ENCODE measurements around the gene SELENOP. TPM values are rescaled to one million over a fixed set of nuclear protein-coding genes. Genes with fewer than 3 reads are reported as not detected.

SELENOP gene
- total and polyA plus RNA-seq, 2 of the 13 experiments (the other 11 are each of a cell fraction or from before 2014, with no cell fraction given), result 1,895 to 2,083 TPM

GRCh38 chr5:42799668-42800114, 12.0 kb downstream of the SELENOP start (continued):
- TF ChIP-seq MLLT10 (CRISPR knock-in tag; IDR thresholded peaks at IDR 0.05) (no peak), SMAD1 (CRISPR knock-in tag; IDR thresholded peaks at IDR 0.05; ENCODE audit: borderline replicate concordance, low read depth) (no peak), SIX4 (CRISPR knock-in tag; IDR thresholded peaks at IDR 0.05) (no peak), PITX1 (CRISPR knock-in tag; IDR thresholded peaks at IDR 0.05) (no peak), ZNF7 (CRISPR knock-in tag; IDR thresholded peaks at IDR 0.05) (no peak), MAX (IDR thresholded peaks at IDR 0.05) (no peak), PAF1 (CRISPR knock-in tag; IDR thresholded peaks at IDR 0.05) (peak; percentile 96), ZNF251 (CRISPR knock-in tag; IDR thresholded peaks at IDR 0.05) (no peak), XBP1 (CRISPR knock-in tag; IDR thresholded peaks at IDR 0.05) (no peak), ZBTB20 (CRISPR knock-in tag; IDR thresholded peaks at IDR 0.05; ENCODE audit: borderline replicate concordance, low read depth) (peak; percentile 46; the same call in 1 of the 2 replicates), NCOR1 (IDR thresholded peaks at IDR 0.05; ENCODE audit: borderline replicate concordance, low read length) (no peak), ZMAT5 (CRISPR knock-in tag; IDR thresholded peaks at IDR 0.05; ENCODE audit: borderline replicate concordance, low read depth) (no peak), ZKSCAN1 (IDR thresholded peaks at IDR 0.05; ENCODE audit: low read length) (no peak), MXD4 (CRISPR knock-in tag; IDR thresholded peaks at IDR 0.05) (no peak), ZNF891 (CRISPR knock-in tag; IDR thresholded peaks at IDR 0.05) (no peak), MBD4 (IDR thresholded peaks at IDR 0.05; ENCODE audit: borderline replicate concordance, low read length) (peak; percentile 54; the same call in 1 of the 2 replicates), ZNF644 (CRISPR knock-in tag; IDR thresholded peaks at IDR 0.05; ENCODE audit: low read depth) (no peak), TFAP4 (IDR thresholded peaks at IDR 0.05; ENCODE audit: borderline replicate concordance, low read depth) (no peak), POLR2AphosphoS5 (IDR thresholded peaks at IDR 0.05; ENCODE audit: low read depth, low read length) (peak; percentile 90), ZNF567 (CRISPR knock-in tag; IDR thresholded peaks at IDR 0.05; ENCODE audit: borderline replicate concordance) (no peak), SIN3B (IDR thresholded peaks at IDR 0.05; ENCODE audit: low read length) (no peak), ZSCAN9 (CRISPR knock-in tag; IDR thresholded peaks at IDR 0.05; ENCODE audit: borderline replicate concordance) (0 out of 2 replicates have a peak, but pooled peaks have one; percentile 13), KLF13 (CRISPR knock-in tag; IDR thresholded peaks at IDR 0.05) (no peak), ZNF549 (CRISPR knock-in tag; IDR thresholded peaks at IDR 0.05) (no peak), ZNF556 (CRISPR knock-in tag; IDR thresholded peaks at IDR 0.05; ENCODE audit: borderline replicate concordance) (no peak), ZNF598 (CRISPR knock-in tag; IDR thresholded peaks at IDR 0.05; ENCODE audit: borderline replicate concordance) (no peak)
- TF ChIP-seq, protein P1, sequence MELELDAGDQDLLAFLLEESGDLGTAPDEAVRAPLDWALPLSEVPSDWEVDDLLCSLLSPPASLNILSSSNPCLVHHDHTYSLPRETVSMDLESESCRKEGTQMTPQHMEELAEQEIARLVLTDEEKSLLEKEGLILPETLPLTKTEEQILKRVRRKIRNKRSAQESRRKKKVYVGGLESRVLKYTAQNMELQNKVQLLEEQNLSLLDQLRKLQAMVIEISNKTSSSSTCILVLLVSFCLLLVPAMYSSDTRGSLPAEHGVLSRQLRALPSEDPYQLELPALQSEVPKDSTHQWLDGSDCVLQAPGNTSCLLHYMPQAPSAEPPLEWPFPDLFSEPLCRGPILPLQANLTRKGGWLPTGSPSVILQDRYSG (CRISPR knock-in tag; IDR thresholded peaks at IDR 0.05), result no peak
- TF ChIP-seq, protein P2, sequence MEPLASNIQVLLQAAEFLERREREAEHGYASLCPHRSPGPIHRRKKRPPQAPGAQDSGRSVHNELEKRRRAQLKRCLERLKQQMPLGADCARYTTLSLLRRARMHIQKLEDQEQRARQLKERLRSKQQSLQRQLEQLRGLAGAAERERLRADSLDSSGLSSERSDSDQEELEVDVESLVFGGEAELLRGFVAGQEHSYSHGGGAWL (CRISPR knock-in tag; IDR thresholded peaks at IDR 0.05), result no peak
- TF ChIP-seq, protein P3, sequence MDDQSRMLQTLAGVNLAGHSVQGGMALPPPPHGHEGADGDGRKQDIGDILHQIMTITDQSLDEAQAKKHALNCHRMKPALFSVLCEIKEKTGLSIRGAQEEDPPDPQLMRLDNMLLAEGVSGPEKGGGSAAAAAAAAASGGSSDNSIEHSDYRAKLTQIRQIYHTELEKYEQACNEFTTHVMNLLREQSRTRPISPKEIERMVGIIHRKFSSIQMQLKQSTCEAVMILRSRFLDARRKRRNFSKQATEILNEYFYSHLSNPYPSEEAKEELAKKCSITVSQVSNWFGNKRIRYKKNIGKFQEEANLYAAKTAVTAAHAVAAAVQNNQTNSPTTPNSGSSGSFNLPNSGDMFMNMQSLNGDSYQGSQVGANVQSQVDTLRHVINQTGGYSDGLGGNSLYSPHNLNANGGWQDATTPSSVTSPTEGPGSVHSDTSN (CRISPR knock-in tag; IDR thresholded peaks at IDR 0.05; ENCODE audit: borderline replicate concordance), result no peak
- TF ChIP-seq, protein P4, sequence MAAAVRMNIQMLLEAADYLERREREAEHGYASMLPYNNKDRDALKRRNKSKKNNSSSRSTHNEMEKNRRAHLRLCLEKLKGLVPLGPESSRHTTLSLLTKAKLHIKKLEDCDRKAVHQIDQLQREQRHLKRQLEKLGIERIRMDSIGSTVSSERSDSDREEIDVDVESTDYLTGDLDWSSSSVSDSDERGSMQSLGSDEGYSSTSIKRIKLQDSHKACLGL (CRISPR knock-in tag; IDR thresholded peaks at IDR 0.05), result no peak
